ENCODE results near the gene DGCR8.

GRCh38 chr22:20056696-20057386 lies 23.2 kb upstream of the DGCR8 start:
- TF ChIP-seq CTCF (IDR thresholded peaks at IDR 0.05) (no peak), EP300 (IDR thresholded peaks at IDR 0.05) (no peak)
